Measurements from ENCODE around the gene STXBP5L. TPM values are rescaled to one million over a fixed set of nuclear protein-coding genes. Genes with fewer than 3 reads are reported as not detected.
A peak's percentile ranks its signal among the peaks of the same experiment; 100 is the strongest.

STXBP5L gene
- total RNA-seq, 1 donor, result not detected

DNA sequence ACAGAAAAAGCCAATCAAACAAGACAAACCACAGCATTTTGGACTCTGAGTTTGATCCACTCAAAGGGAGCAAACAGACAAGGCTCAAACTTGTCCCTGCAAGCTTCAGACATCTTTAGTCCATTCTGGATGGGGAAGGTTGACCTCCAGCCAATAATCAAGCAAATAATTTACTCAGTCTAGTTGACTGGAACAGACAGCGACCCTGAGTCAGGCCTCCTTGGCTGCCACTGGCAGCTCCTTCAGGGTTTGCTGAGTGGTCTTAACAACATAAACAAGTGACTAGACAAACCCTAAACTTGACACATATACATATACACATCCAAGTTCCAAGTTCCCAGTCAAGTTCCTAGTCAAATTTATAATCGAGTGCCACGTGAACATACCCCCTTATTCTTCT, 323.9 kb downstream of the STXBP5L start:
- H2AFZ ChIP-seq (ENCODE audit: low read length), result no peak overlapping the region
- H3K4me1 ChIP-seq (ENCODE audit: insufficient read depth, low read length), result no peaks in the 10 kb centered on the region
- H4K20me1 ChIP-seq (ENCODE audit: insufficient read depth, low read length), result no peaks in the 10 kb centered on the region
- no peak for DNase-seq (ENCODE audit: insufficient read length, low spot score, missing footprints)
- H3K4me2 ChIP-seq (ENCODE audit: insufficient read depth, low read length), result no peak overlapping the region
- H3K27me3 ChIP-seq (ENCODE audit: insufficient read depth, low read length), result no peaks in the 10 kb centered on the region
- H3K27ac ChIP-seq (ENCODE audit: low read depth, low read length), result no peak overlapping the region
- no peaks in the 10 kb centered on the region for H3K9me3 ChIP-seq (ENCODE audit: low read depth, low read length)
- no peaks in the 10 kb centered on the region for H3K36me3 ChIP-seq (ENCODE audit: insufficient read depth, low read length)
- no peaks in the 10 kb centered on the region for H3K79me2 ChIP-seq (ENCODE audit: insufficient read depth, low read length)
- TF ChIP-seq CTCF (IDR thresholded peaks at IDR 0.05; ENCODE audit: extremely low read depth, low read depth, low read length), result no peak
- H3K4me3 ChIP-seq (ENCODE audit: insufficient read depth, low read length), result no peak overlapping the region

DNA sequence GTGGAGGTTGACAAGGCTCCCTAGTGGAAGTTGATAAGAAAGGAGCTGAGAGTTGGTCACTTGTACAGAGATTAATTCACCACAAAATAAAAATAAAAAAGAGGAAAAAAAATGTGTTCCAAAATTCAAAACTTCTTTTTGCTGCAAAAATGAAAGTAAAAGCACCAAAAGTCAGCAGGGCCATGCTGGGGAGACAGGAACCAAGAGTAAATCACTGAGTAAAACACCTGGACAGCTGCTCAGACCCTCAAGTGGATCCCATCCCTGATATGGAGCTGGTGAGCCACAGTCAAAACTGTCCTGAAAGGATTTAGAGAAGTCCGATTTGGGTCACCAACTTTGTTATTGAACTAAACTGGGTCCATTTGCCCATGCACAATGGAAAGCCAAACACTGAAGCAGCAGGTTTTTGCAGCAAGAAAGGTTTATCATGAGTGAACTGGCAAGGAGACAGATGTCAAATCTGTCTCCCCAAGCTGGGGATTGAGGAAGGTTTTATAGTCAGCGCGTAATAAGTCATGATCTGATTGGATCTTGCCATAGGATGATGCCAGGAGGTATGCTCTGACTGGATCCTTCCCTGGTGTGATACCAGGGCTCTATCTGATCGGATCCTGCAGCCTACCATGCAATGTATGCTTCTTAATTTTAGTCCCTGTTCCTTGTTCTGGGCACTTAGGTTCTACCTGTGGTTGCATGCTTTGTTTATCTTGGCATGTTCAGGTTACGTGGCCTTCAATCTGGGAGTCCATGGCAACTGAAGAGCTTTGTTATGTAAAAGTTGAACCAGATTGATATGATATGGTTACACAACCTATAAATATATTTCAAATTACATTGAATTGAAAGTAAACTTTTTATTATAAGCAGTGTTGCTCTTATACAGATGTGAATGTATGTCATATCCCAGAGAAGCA, 324.6 kb downstream of the STXBP5L start:
- Histone ChIP-seq H3K36me3 (ENCODE audit: insufficient read depth, low read length) (no peaks in the 10 kb centered on the region), H3K79me2 (ENCODE audit: insufficient read depth, low read length) (no peaks in the 10 kb centered on the region), H3K4me2 (ENCODE audit: insufficient read depth, low read length) (no peak overlapping the region), H3K4me3 (ENCODE audit: insufficient read depth, low read length) (no peak overlapping the region), H2AFZ (ENCODE audit: low read length) (no peak overlapping the region), H3K9me3 (ENCODE audit: low read depth, low read length) (no peaks in the 10 kb centered on the region), H4K20me1 (ENCODE audit: insufficient read depth, low read length) (no peaks in the 10 kb centered on the region), H3K27ac (ENCODE audit: low read depth, low read length) (no peak overlapping the region), H3K4me1 (ENCODE audit: insufficient read depth, low read length) (no peaks in the 10 kb centered on the region), H3K27me3 (ENCODE audit: insufficient read depth, low read length) (no peaks in the 10 kb centered on the region)
- peak; percentile 22 for DNase-seq (ENCODE audit: insufficient read length, low spot score, missing footprints)
- TF ChIP-seq CTCF (IDR thresholded peaks at IDR 0.05; ENCODE audit: extremely low read depth, low read depth, low read length), result no peak

- Histone ChIP-seq H3K4me2 (ENCODE audit: insufficient read depth, low read length) (no peak overlapping the region), H3K4me3 (ENCODE audit: insufficient read depth, low read length) (no peak overlapping the region), H3K4me1 (ENCODE audit: insufficient read depth, low read length) (no peaks in the 10 kb centered on the region), H3K9me3 (ENCODE audit: low read depth, low read length) (no peaks in the 10 kb centered on the region), H2AFZ (ENCODE audit: low read length) (no peak overlapping the region), H4K20me1 (ENCODE audit: insufficient read depth, low read length) (no peaks in the 10 kb centered on the region), H3K27ac (ENCODE audit: low read depth, low read length) (no peak overlapping the region), H3K79me2 (ENCODE audit: insufficient read depth, low read length) (no peaks in the 10 kb centered on the region), H3K27me3 (ENCODE audit: insufficient read depth, low read length) (no peaks in the 10 kb centered on the region), H3K36me3 (ENCODE audit: insufficient read depth, low read length) (no peaks in the 10 kb centered on the region)
- no peak for DNase-seq (ENCODE audit: insufficient read length, low spot score, missing footprints)
- TF ChIP-seq CTCF (IDR thresholded peaks at IDR 0.05; ENCODE audit: extremely low read depth, low read depth, low read length), result no peak
Observed at GRCh38 chr3:121243208-121243607, 335.2 kb downstream of the STXBP5L start.

DNA sequence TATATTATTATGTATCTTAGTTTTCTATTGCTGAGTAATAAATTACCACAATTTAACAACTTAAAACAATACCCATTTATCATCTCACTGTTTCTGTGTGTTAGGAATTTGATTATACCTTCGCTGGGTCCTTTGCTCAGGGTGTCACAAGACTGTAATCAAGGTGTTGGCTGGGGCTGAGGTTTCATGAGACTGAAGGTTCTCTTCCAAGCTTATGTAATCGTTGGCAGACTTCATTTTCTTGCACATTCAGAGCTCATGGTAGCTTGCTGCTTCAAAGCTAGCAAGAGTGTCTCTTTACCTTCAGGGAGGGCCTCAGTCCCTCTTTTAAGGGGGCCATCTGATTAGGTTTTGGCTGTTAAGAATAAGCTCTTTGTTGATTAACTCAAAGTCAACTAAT, 344.7 kb downstream of the STXBP5L start:
- no peaks in the 10 kb centered on the region for H3K4me1 ChIP-seq (ENCODE audit: insufficient read depth, low read length)
- no peak overlapping the region for H3K27ac ChIP-seq (ENCODE audit: low read depth, low read length)
- no peak for DNase-seq (ENCODE audit: insufficient read length, low spot score, missing footprints)
- no peak overlapping the region for H2AFZ ChIP-seq (ENCODE audit: low read length)
- no peak overlapping the region for H3K4me3 ChIP-seq (ENCODE audit: insufficient read depth, low read length)
- H3K9me3 ChIP-seq (ENCODE audit: low read depth, low read length), result no peaks in the 10 kb centered on the region
- no peak for TF ChIP-seq CTCF (IDR thresholded peaks at IDR 0.05; ENCODE audit: extremely low read depth, low read depth, low read length)
- no peaks in the 10 kb centered on the region for H3K27me3 ChIP-seq (ENCODE audit: insufficient read depth, low read length)
- no peaks in the 10 kb centered on the region for H3K79me2 ChIP-seq (ENCODE audit: insufficient read depth, low read length)
- no peaks in the 10 kb centered on the region for H4K20me1 ChIP-seq (ENCODE audit: insufficient read depth, low read length)
- no peak overlapping the region for H3K4me2 ChIP-seq (ENCODE audit: insufficient read depth, low read length)
- H3K36me3 ChIP-seq (ENCODE audit: insufficient read depth, low read length), result no peaks in the 10 kb centered on the region

Measured in osteoblast (primary cell).